ENCODE measurements around the gene B4GALT1.
"Not testable (repeated sequence)": the region's sequence is repeated elsewhere in the genome, so short reads cannot be mapped to it uniquely, and the experiment has no call there.

B4GALT1 gene

GRCh38 chr9:33103501-33104281 lies 63.4 kb downstream of the B4GALT1 start:
- no peak for TF ChIP-seq JUND (IDR thresholded peaks at IDR 0.05; ENCODE audit: low read depth)
- no peak for DNase-seq (ENCODE audit: low read depth in 1 of 2, low spot score in 1 of 2)
- in situ Hi-C loops (cut with HindIII; ENCODE audit: low pct_unique_long_range_greater_than_20kb, low sequenced_read_pairs), result no loop called here

- TF ChIP-seq JUND (IDR thresholded peaks at IDR 0.05; ENCODE audit: low read depth), result no peak
- in situ Hi-C loops (cut with HindIII; ENCODE audit: low pct_unique_long_range_greater_than_20kb, low sequenced_read_pairs), result no loop called here
- DNase-seq (ENCODE audit: low read depth in 1 of 2, low spot score in 1 of 2), result no peak
Measured at GRCh38 chr9:33102551-33103210, 64.5 kb downstream of the B4GALT1 start.

- in situ Hi-C loops (cut with HindIII; ENCODE audit: low pct_unique_long_range_greater_than_20kb, low sequenced_read_pairs), result no loop called here
- TF ChIP-seq JUND (IDR thresholded peaks at IDR 0.05; ENCODE audit: low read depth), result no peak
Measured at GRCh38 chr9:33101104-33101951, 65.8 kb downstream of the B4GALT1 start.

GRCh38 chr9:33099754-33100153 lies 67.4 kb downstream of the B4GALT1 start:
- TF ChIP-seq JUND (IDR thresholded peaks at IDR 0.05; ENCODE audit: low read depth), result no peak
- in situ Hi-C loops (cut with HindIII; ENCODE audit: low pct_unique_long_range_greater_than_20kb, low sequenced_read_pairs), result no loop called here

More at GRCh38 chr9:33101104-33101951, 65.8 kb downstream of the B4GALT1 start:
- no peak for DNase-seq (ENCODE audit: low read depth in 1 of 2, low spot score in 1 of 2)

GRCh38 chr9:33097192-33097591 lies 69.9 kb downstream of the B4GALT1 start:
- in situ Hi-C loops (cut with HindIII; ENCODE audit: low pct_unique_long_range_greater_than_20kb, low sequenced_read_pairs), result no loop called here
- DNase-seq (ENCODE audit: low read depth in 1 of 2, low spot score in 1 of 2), result no peak
- no peak for TF ChIP-seq JUND (IDR thresholded peaks at IDR 0.05; ENCODE audit: low read depth)

More at GRCh38 chr9:33099754-33100153, 67.4 kb downstream of the B4GALT1 start:
- DNase-seq (ENCODE audit: low read depth in 1 of 2, low spot score in 1 of 2), result no peak

GRCh38 chr9:33092634-33093033 lies 74.5 kb downstream of the B4GALT1 start:
- no peak for TF ChIP-seq JUND (IDR thresholded peaks at IDR 0.05; ENCODE audit: low read depth)
- DNase-seq (ENCODE audit: low read depth in 1 of 2, low spot score in 1 of 2), result no peak
- in situ Hi-C loops (cut with HindIII; ENCODE audit: low pct_unique_long_range_greater_than_20kb, low sequenced_read_pairs), result no loop called here

- in situ Hi-C loops (cut with HindIII; ENCODE audit: low pct_unique_long_range_greater_than_20kb, low sequenced_read_pairs), result not testable (repeated sequence)
Measured at GRCh38 chr9:33085672-33086071, 81.5 kb downstream of the B4GALT1 start.

GRCh38 chr9:33082538-33083326 lies 84.4 kb downstream of the B4GALT1 start:
- in situ Hi-C loops (cut with HindIII; ENCODE audit: low pct_unique_long_range_greater_than_20kb, low sequenced_read_pairs), result no loop called here
- no peak for TF ChIP-seq JUND (IDR thresholded peaks at IDR 0.05; ENCODE audit: low read depth)
- peak in 1 of 2 experiments; percentile 80 for DNase-seq (ENCODE audit: low read depth in 1 of 2, low spot score in 1 of 2)

More at GRCh38 chr9:33085672-33086071, 81.5 kb downstream of the B4GALT1 start:
- not testable (repeated sequence) for DNase-seq (ENCODE audit: low read depth in 1 of 2, low spot score in 1 of 2)

- in situ Hi-C loops (cut with HindIII; ENCODE audit: low pct_unique_long_range_greater_than_20kb, low sequenced_read_pairs), result no loop called here
- peak; percentile 17 to 94 for DNase-seq (ENCODE audit: low read depth in 1 of 2, low spot score in 1 of 2)
- TF ChIP-seq JUND (IDR thresholded peaks at IDR 0.05; ENCODE audit: low read depth), result no peak
Measured at GRCh38 chr9:33082128-33082527, 85.0 kb downstream of the B4GALT1 start.

- in situ Hi-C loops (cut with HindIII; ENCODE audit: low pct_unique_long_range_greater_than_20kb, low sequenced_read_pairs), result no loop called here
- DNase-seq (ENCODE audit: low read depth in 1 of 2, low spot score in 1 of 2), result peak; percentile 41 to 89
- no peak for TF ChIP-seq JUND (IDR thresholded peaks at IDR 0.05; ENCODE audit: low read depth)
Measured at GRCh38 chr9:33081128-33081851, 85.8 kb downstream of the B4GALT1 start.

- in situ Hi-C loops (cut with HindIII; ENCODE audit: low pct_unique_long_range_greater_than_20kb, low sequenced_read_pairs), result no loop called here
- no peak for DNase-seq (ENCODE audit: low read depth in 1 of 2, low spot score in 1 of 2)
- no peak for TF ChIP-seq JUND (IDR thresholded peaks at IDR 0.05; ENCODE audit: low read depth)
Measured at GRCh38 chr9:33080534-33080933, 86.6 kb downstream of the B4GALT1 start.

Data from T47D (cell line).